Progenitor cell of endocrine pancreas (in vitro differentiated cells): Measurements from ENCODE around the gene AKAP8L. TPM values are rescaled to one million over a fixed set of nuclear protein-coding genes. Genes with fewer than 3 reads are reported as not detected.

Experiments
- DNase-seq: peaks from one replicate; pipeline ENCODE4 v3.0.0; 2021; ENCODE audit warnings: low spot score; ENCODE audit not compliant: unreplicated experiment
- H3K27ac Mint-ChIP-seq: 2 replicates; pipeline ENCODE4 v1.8.0; 2021; ENCODE audit warnings: mild to moderate bottlenecking, moderate library complexity, mixed read lengths
- H3K27me3 Mint-ChIP-seq: 2 replicates; pipeline ENCODE4 v1.8.0; 2021; ENCODE audit warnings: mixed read lengths
- H3K36me3 Mint-ChIP-seq: 2 replicates; pipeline ENCODE4 v1.8.0; 2022; ENCODE audit warnings: mixed read lengths; ENCODE audit not compliant: insufficient read depth
- H3K4me1 Mint-ChIP-seq: 2 replicates; pipeline ENCODE4 v1.8.0; 2021; ENCODE audit warnings: low read depth, mixed read lengths
- H3K4me3 Mint-ChIP-seq: 2 replicates; pipeline ENCODE4 v1.8.0; 2021; ENCODE audit warnings: low read depth, mild to moderate bottlenecking, moderate library complexity, mixed read lengths
- H3K9me3 Mint-ChIP-seq: 2 replicates; pipeline ENCODE4 v1.8.0; 2021; ENCODE audit warnings: low read depth, mixed read lengths
- CTCF ChIP-seq: fragments of 200-600 bp; sonication (generic); IDR thresholded peaks from one replicate; pipeline ENCODE4 v1.5.0; 2021; ENCODE audit warnings: antibody characterized with exemption, mild to moderate bottlenecking; ENCODE audit not compliant: unreplicated experiment
- total RNA-seq: library from RNA; stranded (reverse); gene quantifications from 2 replicates; pipeline ENCODE4 v1.2.1, GENCODE V29; 2021

The AKAP8L gene
- total RNA-seq, 1 donor from 2014 or later, result 228 TPM

GRCh38 chr19:15372891-15373301 lies 45.9 kb downstream of the AKAP8L start:
- Mint-ChIP-seq H3K27me3 (no peaks in the 10 kb centered on the region), H3K4me3 (no peak overlapping the region), H3K27ac (no peak overlapping the region), H3K9me3 (no peaks in the 10 kb centered on the region), H3K36me3 (peaks cover 5% of the 10 kb centered on the region), H3K4me1 (peaks cover 10% of the 10 kb centered on the region)
- no peak for DNase-seq
- no peak for TF ChIP-seq CTCF

GRCh38 chr19:15372470-15372869 lies 46.3 kb downstream of the AKAP8L start:
- no peak overlapping the region for H3K27ac Mint-ChIP-seq
- no peak overlapping the region for H3K4me3 Mint-ChIP-seq
- H3K36me3 Mint-ChIP-seq, result peaks cover 5% of the 10 kb centered on the region
- TF ChIP-seq CTCF, result no peak
- no peak for DNase-seq
- H3K4me1 Mint-ChIP-seq, result peaks cover 7% of the 10 kb centered on the region
- no peaks in the 10 kb centered on the region for H3K9me3 Mint-ChIP-seq
- H3K27me3 Mint-ChIP-seq, result no peaks in the 10 kb centered on the region

GRCh38 chr19:15371786-15372380 lies 46.9 kb downstream of the AKAP8L start:
- Mint-ChIP-seq H3K4me3 (no peak overlapping the region), H3K36me3 (peaks cover 5% of the 10 kb centered on the region), H3K27ac (peak overlapping the region; percentile 62), H3K9me3 (no peaks in the 10 kb centered on the region), H3K27me3 (no peaks in the 10 kb centered on the region), H3K4me1 (peaks cover 3% of the 10 kb centered on the region)
- no peak for TF ChIP-seq CTCF
- no peak for DNase-seq

GRCh38 chr19:15371119-15371518 lies 47.7 kb downstream of the AKAP8L start:
- no peak overlapping the region for H3K27ac Mint-ChIP-seq
- no peak for TF ChIP-seq CTCF
- H3K9me3 Mint-ChIP-seq, result no peaks in the 10 kb centered on the region
- no peaks in the 10 kb centered on the region for H3K4me1 Mint-ChIP-seq
- H3K27me3 Mint-ChIP-seq, result no peaks in the 10 kb centered on the region
- no peak overlapping the region for H3K4me3 Mint-ChIP-seq
- peaks cover 8% of the 10 kb centered on the region for H3K36me3 Mint-ChIP-seq
- no peak for DNase-seq

- H3K36me3 Mint-ChIP-seq, result peaks cover 17% of the 10 kb centered on the region
- H3K4me3 Mint-ChIP-seq, result no peak overlapping the region
- no peaks in the 10 kb centered on the region for H3K4me1 Mint-ChIP-seq
These were observed 49.2 kb downstream of the AKAP8L start for GRCh38 chr19:15369594-15369891.

More at GRCh38 chr19:15369594-15369891, 49.2 kb downstream of the AKAP8L start:
- no peak for DNase-seq
- H3K9me3 Mint-ChIP-seq, result no peaks in the 10 kb centered on the region
- peak overlapping the region; percentile 29 for H3K27ac Mint-ChIP-seq
- TF ChIP-seq CTCF, result no peak
- no peaks in the 10 kb centered on the region for H3K27me3 Mint-ChIP-seq
